NCI-H2107 treated with DMSO at 0.1 percent for 48 hours (cell line): Measurements from ENCODE around the gene ESD.

ENCODE experiments used
- DNase-seq: peaks from one replicate; lab custom pipeline; 2025; ENCODE audit not compliant: unreplicated experiment; lab: John Stamatoyannopoulos, UW

The ESD gene

DNA sequence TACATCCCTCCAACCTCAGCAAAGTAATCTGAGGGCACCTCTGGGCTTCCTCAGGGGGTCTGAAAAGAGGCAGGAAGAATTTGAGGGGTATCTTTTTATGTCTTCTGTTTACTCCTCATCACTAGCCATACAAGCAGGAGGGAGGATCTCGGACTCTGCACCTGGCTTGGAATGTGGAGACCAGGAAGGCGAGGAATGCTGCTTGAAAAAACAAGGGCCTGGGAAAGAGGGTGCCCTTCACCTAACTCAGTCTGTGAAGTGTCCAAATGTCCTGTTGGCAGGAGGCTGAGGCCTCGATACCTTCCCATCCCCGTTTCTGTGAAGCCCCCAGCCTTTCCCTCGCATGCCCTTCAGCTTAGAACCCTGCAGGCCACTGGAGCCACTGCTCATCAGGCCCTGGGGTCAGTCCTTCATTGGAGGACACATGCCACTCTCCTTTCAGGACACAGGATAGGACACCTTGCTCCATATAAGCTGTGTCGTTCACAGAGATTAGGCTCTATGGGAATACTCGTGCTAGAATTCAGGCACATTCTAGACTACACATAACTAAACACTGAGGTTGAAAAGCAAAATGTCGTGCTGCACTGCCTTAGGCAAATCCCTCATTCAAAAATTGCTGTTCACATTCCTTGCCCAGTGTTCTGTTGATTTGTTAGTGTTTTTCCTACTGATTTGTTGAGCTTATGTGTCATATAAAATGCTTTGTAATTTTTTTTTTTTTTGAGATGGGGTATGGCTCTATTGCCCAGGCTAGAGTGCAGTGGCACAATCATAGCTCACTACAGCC is 49.7 kb downstream of the ESD start:
- DNase-seq: no peak

DNA sequence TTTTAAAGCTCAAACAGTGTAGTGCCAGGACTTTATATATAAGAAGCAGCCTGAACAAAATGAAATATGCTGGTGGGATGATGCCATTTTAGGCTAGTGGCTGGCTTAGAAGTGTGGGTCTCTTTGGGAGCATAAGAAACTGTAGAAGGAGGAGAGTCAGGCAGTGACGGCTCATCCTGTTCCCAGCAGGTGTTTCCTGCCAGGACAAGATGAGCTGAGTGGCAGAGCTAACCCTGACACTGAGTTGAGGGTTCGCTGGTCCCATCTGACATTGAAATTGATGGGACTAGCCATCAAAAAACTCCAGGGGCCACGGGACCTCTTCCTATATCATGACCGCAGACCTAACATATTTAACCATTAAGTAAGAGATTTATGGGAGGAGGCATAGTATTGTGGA is 51.3 kb downstream of the ESD start:
- DNase-seq: no peak

DNA sequence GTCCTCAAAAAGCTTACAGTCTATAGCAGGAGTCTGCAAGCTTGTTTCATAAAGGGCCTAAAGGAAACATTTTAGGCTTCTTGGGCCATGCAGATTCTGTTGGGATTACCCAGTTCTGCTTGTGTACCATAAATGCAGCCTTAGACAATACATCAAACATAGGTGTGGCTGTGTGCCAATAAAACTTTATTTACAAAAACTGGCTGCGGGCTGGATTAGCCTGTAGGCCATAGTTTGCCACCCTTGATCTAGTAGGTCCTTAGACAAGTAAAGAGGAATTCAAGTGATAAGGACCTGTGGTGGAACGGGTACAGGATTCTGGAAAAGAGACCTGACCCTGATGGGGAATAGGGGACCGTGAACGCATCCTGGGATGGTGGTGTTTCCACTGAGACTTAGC is 51.9 kb downstream of the ESD start:
- DNase-seq: no peak

DNA sequence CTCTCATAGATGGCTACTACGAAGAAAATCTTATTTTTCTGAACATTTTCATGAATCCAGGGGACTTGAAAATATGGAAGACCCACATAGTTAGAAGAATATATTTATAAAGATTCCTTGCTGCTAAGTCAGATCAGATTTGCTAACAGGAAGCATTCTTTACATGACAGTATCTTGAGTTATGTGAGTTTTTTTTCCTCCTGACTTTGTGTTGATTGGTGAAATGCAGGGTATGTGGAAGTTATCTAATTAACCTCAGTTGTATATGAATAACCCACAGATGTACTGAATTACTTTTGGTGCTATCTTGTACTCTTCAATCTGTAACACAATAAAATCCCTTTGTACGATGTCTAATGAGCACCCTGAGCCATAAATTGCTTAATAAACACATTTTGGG is 53.8 kb downstream of the ESD start:
- no peak for DNase-seq

DNA sequence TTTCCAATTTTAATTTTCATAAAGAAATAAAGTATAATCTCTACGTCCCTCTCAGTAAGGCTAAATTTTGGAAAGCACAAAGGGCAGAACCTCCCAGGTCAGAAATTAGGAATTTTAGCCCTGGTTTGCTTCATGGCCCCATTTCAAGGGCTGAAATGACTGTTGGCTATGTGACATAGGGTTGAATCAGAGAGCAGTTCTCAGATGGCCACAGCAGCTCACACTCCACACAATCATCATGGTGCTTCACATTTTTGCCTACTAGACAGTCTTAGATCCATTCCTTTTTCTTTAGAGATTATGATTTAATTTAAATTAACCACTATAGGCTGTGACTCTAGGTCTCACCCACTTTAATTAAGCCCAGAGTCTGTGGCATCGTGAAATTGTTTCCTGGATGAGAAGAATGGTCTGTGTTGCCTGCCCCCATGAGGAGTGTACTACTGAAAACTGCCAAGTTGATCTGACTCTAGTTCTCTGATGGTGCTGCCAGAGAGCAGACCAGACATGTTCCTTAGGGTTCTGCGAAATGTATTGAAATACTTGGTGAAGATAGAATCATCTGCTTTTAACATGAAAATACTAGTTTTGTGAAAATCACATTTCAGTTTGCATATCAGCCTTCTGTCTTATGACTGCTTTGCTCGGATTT is 57.4 kb downstream of the ESD start:
- no peak for DNase-seq

DNA sequence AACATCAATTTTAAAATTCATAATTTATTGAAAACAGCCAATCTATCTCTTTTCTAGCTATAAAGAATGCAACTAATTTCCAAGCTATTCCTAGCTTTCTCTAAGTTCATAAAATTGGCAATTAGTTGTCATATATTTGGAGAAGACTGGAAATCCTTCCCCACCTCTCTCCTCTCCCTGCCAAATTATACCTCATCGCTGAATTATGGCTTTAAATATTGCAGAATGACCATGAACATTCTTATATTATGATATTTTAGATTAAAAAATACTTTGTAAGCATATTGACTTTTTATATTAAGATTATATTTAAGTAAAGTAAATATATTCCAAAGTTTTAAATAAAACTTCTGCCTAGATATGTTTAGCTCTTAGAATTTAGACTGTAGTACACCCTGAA is 58.2 kb downstream of the ESD start:
- DNase-seq: no peak

DNA sequence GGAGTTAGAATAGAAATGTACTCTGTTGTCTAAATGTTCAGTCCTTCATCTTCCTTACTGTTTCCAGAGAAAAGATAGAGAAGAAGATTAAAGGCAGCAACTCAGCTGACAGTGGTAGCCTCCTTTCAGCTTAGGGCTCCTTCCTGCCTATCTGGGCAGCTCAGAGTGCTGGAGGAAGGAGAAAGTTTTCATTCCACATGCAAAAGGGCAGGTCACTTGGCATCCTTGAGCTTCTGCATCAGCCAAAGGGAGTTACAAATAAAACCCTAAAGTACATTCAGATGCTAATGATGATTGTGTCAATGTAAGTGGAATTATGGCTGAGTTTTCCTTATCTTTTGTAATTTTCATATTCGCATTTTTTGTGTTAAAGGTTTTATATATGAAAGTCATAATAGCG is 58.9 kb downstream of the ESD start:
- no peak for DNase-seq

DNA sequence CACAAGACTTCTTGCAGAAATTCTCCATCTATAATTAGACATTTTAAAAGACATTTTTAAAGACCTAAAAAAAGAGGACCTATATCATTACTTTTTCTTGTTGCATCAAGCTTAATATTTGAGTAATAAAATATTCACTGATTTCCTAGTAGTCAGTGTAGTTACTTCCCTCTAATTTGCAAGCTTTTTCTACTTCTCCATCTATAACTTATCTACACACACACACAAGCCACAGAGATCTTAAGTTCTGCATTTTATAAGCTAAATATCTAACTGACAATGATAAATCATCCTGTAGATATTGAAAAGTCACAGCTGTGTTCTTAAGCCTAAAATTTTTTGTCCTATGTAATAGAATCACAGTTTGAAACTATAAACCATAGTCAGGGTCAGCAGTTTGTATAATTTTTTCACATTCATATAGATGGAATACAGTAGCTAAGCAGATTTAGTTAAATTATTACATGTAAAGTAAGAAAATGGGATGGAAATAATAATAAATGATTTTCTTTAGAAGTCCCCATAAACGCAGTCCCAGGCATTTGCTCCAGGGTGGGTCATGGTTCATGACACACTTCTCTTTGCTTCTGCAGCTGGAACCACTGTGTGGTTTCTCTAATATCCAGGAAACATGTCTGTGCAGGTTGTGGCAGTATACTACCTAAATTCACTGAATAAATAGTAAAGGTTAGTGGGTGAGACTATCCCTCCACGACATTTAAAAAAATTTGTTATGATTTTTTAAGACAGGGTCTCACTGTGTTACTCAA is 60.2 kb downstream of the ESD start:
- no peak for DNase-seq

DNA sequence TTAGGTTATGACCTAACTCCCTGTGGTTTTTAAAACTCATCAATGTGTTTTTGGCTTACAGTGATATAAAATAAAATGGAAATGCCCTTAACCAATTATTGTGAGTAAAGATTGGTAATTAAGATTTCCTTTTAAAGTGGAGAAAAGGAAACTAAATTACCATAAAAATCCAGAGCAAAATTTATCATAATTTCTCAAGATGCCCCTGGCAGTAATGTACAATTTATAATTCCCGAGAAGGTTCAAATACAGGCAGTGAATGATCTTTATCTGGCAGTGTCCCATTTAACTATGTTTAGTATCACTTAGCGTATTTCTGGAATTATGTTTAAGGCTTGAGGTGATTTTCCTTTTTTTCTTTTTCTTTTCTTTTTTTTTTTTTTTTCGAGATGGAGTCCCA is 61.5 kb downstream of the ESD start:
- no peak for DNase-seq

DNA sequence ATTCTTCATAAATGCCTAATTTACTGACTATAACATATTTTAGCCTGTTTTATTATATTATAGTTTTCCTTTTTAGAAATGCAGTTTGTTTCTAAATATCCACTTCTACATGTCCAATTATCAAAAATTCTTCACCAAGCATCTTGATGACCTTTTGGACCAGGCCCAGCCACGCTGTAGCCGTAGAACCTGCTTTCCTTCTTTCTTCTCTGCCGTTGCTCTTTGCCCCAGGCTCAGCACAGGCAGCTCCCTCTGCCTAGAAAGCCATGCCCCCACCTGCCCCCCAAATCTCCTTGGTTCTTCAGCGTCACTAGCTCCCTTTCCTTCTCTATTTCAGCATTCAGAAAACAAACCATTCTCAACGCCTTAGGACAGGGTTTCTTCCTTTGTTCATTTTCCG is 65.4 kb downstream of the ESD start:
- no peak for DNase-seq

DNA sequence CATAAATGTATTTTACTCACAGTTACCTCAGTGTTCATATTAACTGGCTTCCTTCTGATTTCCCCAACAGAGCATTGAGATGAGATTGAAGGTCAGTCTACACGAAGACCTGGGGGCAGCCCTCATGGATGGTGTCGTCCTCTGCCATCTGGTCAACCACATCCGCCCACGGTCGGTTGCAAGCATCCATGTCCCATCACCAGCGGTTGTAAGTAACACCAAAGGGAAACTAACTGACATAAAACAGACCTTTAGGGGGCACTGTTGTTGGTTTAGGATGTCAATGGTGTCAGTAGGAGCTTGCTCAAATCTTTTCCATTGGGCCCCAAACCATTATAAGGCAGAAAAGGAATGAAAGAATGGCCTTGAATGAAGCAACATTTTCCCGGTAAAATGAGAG is 68.2 kb downstream of the ESD start:
- no peak for DNase-seq

DNA sequence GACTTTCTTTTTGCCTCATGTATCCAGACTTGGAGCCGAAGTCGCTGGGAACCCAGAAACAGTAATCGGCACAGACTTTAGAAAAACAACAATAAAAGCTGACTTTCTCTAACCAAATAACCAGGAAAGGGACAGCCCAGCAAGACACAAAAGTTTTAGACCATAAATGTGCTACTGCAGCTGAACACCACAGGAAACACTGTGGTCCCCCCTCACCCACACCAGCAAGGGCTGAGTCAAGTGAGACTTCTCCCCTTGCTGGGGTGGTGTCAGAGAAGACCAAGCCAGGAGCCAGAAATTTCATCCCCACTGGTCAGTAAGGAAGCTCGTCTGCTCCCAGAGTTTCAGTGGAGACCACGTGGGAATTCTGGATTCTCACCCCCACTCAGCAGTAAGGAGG is 70.6 kb downstream of the ESD start:
- DNase-seq: no peak
